Middle frontal gyrus (tissue), 1 donor: ENCODE results near the gene GPR173.

Source experiments
- DNase-seq: peaks from one replicate; pipeline ENCODE4 v3.0.0-alpha.2; 2015; ENCODE audit warnings: low spot score; ENCODE audit errors: extremely low spot score

The GPR173 gene, protein sequence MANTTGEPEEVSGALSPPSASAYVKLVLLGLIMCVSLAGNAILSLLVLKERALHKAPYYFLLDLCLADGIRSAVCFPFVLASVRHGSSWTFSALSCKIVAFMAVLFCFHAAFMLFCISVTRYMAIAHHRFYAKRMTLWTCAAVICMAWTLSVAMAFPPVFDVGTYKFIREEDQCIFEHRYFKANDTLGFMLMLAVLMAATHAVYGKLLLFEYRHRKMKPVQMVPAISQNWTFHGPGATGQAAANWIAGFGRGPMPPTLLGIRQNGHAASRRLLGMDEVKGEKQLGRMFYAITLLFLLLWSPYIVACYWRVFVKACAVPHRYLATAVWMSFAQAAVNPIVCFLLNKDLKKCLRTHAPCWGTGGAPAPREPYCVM

DNA sequence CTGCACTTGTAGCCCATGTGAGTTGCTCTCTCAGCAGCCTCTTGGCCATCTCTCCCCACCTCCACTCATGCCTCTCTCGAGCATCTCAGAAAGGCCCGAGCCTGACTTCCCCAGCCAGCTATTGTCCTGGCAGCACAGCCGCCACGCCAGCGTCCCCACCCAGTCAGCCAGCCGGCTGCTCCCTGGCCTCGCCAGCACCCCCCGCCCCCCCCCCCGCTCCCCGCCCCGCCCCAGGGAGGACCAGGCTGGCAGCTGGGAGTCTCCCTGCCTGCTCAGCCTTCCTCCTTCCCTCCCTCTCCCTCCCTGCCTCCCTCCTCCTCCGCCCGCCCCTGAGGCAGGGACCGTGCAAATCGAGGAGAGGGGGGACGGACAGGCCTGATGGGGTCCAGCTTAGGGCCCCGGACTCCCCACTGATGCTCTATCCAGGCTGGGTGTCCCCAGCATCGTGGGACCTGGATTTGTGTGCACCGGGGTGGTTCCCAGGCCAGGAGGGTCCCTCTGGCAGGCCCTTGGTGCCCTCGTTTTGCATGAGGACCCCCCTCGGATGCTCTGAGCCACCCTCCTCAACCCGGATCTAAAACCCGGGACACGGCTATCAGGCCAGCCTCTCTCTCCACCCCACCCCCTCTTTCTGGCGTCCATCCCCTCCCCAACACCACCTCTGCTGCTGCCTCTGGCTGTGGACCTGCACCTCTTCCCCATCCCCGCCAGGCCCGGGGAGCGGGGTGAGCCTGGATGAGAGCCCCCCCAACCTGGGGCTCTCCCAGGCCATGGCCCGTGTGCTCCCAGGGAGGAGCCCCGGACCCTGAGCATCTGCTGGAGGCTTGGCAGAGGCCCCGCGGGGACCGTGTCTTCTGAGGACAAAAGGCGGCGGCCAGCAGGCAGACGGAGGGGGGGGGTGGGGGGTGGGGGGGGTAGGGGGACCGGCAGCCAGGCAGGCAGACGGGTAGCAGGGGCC, at the start of gene GPR173:
GPR173 (plus strand) TSS at position 621 of the 958 bp plus-strand sequence. CDS start 27,833 bp downstream, outside the sequence.
- peak; percentile 16 for DNase-seq

DNA sequence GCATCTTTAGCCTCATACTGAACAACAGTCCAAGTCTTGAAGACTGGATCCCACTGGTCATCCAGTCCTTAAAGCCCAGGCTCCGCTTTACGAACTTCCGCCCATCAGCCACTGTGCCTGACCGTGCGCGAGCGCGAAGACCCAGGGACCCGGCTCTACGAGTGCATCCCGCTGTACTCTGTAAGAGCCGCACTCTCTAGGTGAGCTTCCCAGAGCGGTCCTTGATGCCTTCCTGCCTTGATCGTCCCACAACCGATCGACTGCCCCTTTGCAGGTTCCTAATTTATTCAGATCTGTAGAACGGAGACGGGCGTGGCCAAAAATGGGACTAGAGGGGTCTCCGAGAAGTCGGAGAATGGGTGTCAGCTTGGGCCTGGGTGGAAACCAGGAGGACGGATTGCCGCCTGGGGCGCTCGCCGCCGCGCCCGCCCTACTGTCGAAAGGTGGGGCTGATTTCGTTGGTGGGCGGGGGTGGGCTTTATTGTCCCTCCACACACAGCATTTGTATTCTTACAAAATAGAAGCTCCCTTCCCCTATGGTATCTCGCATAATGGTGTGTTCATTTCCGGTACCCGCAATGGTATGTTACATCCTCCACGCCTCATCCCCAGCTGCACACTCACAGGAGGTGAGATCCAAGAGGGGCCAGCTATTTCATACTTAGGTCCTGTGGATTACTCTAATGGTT, 48.0 kb upstream of the GPR173 start:
- no peak for DNase-seq

DNA sequence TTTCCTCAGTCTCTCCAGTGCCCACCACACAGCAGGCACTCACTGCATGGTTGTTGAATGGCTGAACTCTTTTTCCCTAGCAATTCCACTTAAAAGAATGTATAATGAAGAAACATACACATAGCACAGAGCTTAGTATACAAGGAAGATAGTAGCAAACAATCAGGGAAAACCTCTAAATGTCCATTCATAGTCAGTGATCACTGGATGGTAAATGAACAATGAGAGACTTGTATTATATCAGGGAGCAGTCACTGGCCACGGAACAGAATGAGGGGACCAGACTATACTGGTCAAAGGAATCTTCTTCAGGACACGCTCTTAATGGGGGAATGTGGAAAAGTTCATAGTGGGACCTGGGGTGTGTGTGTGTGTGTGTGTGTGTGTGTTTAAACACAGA, 46.6 kb upstream of the GPR173 start:
- DNase-seq: no peak

DNA sequence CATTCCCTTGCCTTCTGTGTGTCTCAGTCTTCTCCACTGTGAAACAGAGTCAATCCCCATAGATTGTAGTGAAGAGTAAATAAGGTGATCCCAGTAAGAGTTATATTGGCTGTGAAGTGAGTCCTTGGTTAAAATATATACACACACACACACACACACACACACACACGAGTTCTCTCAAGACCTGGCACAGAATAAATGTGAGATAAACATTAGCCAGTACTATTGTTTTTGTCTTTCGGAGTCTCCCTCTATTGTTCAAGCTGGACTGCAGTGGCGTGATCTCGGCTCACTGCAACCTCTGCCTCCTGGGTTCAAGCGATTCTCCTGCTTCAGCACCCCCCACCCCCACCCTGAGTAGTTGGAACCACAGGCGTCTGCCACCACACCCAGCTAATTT, 45.5 kb upstream of the GPR173 start:
- no peak for DNase-seq

DNA sequence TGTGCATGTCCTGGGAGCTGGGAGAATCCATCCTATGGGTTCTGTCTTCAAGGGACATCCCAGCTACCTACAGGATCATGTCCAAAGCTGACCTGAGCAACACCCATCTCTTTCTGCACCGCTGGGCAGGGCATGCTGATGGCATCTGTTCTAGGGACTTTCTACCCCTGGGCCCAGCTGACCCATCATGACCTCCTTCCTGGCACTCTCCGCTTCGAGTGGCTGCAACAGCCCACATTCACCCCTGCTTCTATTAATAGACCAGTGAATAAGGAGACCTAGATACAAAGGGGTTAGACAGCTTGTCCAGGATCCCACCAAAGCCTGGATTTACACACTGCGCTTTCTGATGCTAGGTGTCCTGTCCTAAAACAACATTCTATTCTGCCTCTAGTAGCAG, 44.6 kb upstream of the GPR173 start:
- DNase-seq: no peak

DNA sequence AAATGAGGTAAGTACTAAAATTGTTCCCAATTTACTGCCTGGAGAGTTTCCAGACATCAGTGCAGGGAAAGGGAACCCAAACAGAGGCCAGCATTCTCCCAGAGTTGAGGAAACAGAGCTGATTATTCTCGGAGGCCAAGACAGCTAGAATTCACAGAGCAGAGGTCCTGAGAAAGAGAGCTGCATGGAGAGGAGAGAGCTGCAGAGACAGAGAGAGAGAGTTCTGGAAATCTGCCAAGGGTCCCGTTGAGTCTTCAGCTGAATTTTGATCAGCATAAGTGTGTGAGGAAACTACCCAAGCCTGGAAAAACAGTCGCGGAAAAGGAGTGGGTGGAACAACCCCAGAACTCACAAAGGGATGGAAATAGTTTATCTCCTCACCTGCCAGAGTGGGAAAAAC, 43.8 kb upstream of the GPR173 start:
- no peak for DNase-seq

DNA sequence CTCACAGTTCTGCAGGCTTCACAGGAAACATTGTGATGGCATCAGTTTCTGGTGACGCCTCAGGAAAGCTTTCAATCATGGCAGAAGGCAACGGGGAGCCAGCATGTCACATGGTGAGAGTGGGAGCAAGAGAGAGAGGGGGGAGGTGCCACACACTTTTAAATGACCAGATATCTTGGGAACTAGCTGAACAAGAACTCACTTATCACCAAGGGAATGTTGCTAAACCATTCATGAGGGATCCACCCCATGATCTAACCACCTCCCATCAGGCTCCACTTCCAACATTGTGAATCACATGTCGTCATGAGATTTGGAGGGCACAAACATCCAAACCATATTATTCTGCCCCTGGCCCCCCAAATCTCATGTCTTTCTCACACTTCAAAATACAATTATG, 43.3 kb upstream of the GPR173 start:
- DNase-seq: no peak

DNA sequence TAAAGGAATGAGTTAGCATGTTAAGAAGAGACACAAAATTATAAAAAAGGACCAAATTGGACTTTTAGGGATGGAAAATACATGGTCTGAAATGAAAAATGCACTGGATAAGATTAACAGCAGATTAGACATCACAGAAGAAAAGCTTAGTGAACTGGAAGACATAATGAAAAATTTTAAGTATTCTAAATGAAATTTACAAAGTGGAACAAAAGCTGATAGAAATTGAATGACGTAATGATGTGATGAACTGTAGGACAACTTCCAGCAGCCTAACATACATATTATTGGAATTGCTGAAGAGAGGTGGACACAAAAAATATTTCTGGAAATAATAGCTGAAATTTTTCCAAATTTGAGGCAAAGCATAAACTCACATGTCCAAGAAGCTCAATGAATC, 39.6 kb upstream of the GPR173 start:
- DNase-seq: no peak

DNA sequence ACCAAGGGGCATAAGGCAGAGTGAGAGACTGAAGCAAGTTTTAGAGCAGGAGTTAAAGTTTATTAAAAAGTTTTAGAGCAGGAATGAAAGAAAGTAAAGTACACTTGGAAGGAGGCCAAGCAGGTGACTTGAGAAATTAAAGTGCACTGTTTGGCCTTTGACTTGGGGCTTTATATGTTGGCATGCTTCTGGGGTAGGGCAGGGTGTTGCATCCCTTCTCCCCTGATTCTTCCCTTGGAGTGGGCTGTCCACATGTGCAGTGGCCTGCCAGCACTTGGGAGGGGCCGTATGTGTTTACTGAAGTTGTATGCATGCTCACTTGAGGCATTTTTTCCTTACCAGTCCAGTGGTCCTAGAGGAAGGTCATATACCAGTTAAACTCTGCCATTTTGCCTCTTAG, 35.3 kb upstream of the GPR173 start:
- no peak for DNase-seq

DNA sequence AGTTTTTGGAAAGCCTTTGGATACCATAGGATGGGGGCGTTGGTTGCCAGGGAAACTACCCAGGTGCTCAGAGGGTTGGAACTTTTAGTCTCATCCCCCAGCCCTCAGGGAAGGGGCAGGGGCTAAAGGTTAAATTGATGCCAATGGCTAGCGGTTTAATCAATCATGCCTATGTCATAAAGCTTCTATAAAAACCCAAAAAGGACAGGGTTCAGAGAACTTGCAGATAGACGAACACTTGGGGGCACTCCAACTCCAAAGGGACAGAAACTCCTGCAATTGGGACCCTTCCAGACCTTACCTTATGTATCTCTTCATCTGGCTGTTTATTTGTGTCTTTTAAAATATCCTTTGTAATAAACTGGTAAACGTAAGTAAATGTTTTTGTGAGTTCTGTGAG, 30.0 kb upstream of the GPR173 start:
- DNase-seq: no peak

DNA sequence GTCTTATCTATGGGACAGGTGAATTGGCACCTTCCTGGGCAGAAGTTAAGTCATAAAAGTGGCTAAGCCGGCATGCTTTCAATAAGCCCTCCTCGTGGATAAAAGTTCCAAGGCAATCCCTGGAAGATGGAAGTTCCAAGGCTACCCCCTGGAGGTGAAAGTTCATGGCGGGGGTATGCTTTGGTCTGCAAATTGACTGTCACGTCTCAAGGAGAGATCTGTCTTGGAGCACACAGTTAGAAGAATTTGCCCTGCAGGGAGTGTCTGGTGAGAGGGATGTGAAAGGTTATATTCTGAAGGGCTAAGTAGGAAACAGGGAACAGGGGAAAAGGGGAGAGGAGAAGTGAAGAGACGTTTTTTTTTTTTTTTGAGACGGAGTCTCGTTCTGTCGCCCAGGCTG, 26.2 kb upstream of the GPR173 start:
- no peak for DNase-seq

DNA sequence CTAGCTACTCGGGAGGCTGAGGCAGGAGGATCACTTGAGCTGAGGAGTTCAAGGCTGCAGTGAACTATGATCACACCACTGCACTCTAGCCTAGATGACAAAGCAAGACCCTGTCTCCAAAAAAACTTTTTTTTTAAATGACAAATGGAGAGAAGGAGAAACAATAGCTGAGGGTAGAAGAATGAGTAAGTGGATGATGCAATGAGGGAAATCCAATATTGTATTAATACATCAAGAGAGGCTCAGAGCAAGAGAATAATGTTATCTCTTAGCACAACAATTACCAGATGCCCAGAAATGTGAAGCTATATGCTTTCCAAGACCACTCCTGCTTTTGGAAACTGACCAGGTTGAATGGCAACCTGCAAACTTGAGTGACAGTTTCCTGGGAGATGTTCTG, 19.9 kb upstream of the GPR173 start:
- DNase-seq: no peak

DNA sequence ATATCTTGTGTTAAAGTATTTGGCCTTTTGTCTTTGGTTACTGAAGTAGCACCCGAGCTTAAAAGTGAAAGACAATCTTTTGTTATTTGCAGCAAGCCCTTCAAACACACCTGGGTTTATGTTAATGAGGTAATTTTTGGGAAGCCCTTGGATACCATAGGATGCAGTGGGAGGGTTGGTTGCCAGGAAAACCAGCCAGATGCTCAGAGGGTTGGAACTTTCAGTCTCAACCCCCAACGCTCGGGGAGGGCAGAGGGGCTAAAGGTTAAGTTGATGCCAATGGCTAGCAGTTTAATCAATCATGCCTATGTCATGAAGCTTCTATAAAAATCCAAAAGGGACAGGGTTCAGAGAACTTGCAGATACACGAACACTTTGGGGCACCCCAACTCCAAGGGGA, 17.2 kb upstream of the GPR173 start:
- DNase-seq: no peak

DNA sequence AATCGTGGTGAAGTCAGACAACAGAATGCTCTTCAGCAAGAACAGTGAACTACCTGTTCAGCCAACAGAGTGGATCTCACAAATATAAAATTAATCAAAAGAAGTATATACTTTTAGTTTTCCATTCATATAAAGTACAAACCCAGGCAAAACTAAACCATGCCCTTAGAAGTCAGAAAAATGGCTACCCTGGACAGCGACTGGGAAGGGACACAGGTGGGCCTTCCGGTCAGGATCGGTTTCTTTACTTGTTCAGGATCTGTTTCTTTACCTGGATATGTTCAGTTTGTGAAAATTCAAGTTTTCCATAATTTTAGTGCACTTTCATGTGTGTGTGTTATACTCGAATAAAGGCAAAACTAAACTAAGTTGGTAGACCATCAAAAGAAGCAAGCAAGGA, 12.4 kb upstream of the GPR173 start:
- no peak for DNase-seq

DNA sequence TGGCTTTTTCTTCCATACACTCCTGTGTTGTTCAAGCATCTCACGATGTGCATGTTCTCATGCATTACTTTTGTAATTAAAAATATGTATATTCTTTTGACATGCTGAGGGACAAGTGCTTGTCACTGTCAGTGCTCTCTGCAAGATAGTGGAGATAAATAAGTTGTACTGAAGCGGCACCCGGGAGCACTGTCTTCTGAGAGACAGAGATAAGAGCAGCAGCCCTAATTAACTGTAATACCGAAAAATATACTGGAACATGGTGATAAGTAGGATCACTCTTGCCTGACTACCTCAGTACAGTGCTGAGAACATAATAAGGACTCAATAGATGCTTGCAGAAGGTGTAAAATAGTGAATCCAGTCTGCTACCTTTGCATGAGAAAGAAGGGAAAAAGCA, 9.4 kb upstream of the GPR173 start:
- DNase-seq: no peak

DNA sequence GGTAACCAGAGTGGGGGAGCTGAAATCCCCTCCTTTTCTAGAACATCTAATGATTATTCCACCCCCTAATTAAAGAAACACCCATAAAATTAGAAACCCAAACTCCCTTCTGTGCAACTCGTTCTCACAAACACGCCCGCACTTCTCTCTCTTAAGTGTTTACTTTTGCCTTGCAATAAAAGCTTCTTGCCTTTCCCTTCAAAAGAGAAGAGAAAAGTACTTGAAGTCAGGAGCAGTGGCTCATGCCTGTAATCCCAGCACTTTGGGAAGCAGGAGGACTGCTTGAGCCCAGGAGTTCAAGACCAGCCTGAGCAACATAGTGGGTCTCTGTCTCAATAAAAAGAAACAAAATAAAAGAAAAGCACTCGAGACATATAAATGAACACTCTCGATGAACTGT, 3.6 kb upstream of the GPR173 start:
- no peak for DNase-seq

DNA sequence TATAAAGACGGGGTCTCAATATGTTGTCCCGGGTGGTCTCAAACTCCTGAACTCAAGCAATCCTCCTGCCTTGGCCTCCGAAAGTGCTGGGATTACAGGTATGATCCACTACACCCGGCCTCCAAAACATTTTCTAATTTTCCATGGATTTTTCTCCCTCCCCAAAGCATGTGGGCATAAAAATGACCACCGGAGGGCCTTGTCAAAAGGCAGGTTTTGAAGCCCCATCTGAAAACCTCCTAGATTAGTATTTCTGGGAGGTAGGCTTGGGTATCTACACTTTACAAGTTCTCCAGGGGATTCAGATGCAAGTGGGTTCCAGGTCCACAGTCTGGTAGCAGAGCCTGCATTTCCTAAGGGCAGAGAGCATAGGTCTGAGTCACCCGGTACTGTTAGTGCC, 1.4 kb upstream of the GPR173 start:
- DNase-seq: no peak

DNA sequence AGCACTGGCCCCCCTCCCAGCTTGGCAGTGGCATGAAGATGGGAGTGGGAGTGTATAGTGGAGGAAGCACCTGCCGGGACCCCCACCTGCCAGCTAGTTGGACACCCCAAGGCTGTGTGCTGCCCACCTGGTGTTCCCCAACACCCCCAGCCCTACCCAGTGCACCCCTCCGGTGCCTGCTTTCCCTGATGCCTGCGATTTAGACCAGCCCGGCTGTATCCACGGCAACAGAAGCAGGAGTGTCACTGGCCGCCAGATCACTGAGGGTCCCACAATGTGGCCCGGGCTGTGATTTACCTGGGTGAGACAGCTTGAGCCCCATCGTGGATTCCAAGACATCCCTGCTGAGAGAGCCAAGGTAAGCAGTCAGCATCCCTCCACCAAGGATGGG, 533 bp downstream of the GPR173 start:
- DNase-seq: no peak

DNA sequence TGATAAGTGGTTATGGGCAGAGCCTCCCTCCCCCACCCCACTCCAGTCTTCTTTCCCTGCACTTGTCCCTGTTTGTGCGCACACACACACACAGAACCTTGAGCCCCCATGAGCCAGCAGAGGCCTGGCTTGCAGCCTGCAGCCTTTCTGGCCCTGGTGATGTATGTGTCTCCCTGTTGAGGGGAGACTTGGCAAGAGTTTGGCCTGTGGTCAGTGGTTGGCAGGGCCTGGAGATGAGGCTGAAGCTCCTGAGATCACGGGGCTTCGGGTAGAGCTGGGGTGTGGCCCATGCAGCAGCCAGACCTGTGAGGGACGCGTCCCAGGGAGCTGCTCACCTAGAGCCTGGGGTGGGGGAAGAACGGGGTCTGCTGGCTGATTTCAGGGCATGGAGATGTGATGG, 2.3 kb downstream of the GPR173 start:
- DNase-seq: no peak

DNA sequence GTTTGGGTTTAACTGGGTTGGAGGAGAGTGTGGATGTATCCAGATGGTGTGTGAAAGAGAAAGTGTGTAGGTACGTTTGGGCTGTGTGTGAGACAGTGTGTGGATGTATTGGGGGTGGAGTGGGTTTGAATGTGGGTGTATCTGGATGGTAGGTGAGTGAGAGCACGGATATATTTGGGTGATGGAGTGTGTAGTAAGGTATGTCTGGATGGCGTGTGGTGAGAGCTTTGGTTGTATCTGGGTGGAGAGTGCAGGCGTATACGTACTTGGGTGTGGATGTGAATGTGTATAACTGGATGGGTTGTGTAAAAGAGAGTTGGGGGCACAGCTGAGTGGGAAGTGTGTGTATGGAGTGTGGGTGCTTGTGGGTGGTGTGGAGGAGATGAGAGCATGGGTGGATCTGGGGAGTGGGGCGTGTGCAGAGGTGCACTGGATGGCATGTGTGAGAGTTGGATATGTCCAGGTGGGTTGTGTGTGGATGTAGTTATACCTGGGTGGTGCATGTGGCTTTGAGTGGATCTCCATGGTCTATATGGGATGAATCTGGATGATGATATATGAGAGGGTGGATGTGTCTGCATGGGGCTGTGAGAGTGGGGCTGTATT, 6.8 kb downstream of the GPR173 start:
- DNase-seq: no peak

DNA sequence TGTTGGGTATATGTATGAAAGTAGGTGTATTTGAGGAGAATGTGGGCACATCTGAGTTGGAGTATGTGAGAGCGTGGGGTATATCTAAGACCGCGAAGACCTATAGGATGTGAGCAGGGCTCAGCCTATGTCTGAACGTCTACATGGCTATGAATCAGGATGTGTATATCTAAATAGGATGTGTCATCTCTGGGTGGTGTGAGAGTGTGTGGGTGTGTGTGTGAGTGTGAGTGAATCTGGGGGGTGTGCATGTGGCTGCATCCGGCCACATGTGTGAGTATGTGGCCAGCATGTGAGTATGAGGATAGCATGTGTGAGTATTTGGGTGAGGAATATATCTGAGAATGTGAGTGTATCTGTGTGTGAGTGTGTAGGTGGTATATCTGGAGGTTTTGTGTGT, 7.7 kb downstream of the GPR173 start:
- no peak for DNase-seq

DNA sequence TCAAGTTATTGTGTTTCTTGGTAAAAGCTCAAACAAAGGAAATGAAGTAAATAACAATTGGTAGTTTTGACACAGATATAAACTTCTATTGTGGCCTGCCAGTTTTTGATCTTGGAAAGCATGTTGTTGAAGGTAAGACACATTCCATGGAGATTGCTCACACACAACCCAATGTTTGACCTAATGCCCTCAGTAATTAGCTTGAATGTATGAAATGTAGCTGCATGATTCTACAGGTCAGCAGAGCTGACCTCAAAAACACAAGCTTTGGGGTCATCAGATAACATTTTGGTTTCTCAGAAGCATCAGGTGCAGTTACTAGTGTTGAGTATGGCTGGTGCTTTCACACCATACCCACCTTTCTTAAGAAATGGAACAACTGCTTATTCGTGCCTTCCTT, 16.5 kb downstream of the GPR173 start:
- DNase-seq: no peak
